Right cardiac atrium (tissue), 5 donors: ENCODE measurements around the gene LRP1. TPM values are rescaled to one million over a fixed set of nuclear protein-coding genes. Genes with fewer than 3 reads are reported as not detected.

Experiments
- ATAC-seq, 2 donors: fragments of 200-7000 bp; cut with Tn5 transposase; one replicate each; pipeline versions ENCODE4 v1.8.0 to v1.9.1; 2020; ENCODE audit warnings: moderate library complexity in 2 of 2, mild to moderate bottlenecking in 1 of 2
- DNase-seq, 3 donors: peaks; one replicate each; pipeline ENCODE4 v3.0.0-alpha.2; 2020
- H3K27ac ChIP-seq: one replicate; pipeline ENCODE4 v1.5.1; 2013; ENCODE audit warnings: mild to moderate bottlenecking, low read length, control low read depth, moderate library complexity
- H3K27me3 ChIP-seq: one replicate; pipeline ENCODE4 v1.6.1; 2013; ENCODE audit not compliant: control insufficient read depth, insufficient read depth
- H3K4me1 ChIP-seq: one replicate; pipeline ENCODE4 v1.6.1; 2013; ENCODE audit warnings: low read length; ENCODE audit not compliant: control insufficient read depth, insufficient read depth
- H3K4me3 ChIP-seq: one replicate; pipeline ENCODE4 v1.5.1; 2013; ENCODE audit warnings: low read length, control low read depth
- H3K9me3 ChIP-seq: one replicate; pipeline ENCODE4 v1.6.1; 2013; ENCODE audit warnings: low read length; ENCODE audit not compliant: control insufficient read depth
- WGBS: extraction: QIAGEN DNeasy Blood & Tissue Kit; methylation state at CpG from one replicate; pipeline ENCODE4 v1.1.7; 2013; 5-methylcytosine and 5-hydroxymethylcytosine counted together
- intact Hi-C, 4 donors: fragments of 100-400 bp; cut with DNase I; formaldehyde crosslinking; loops; one replicate each; pipeline versions ENCODE4 v1.11.0 to v1.14.0; 2022 to 2023
- polyA plus RNA-seq: library from polyadenylated mRNA; stranded (reverse); fragments of 200-250 nt; gene quantifications from one replicate; pipeline ENCODE4 v1.2.3, GENCODE V29; 2013
- total RNA-seq, 4 donors: library from RNA; stranded (reverse); fragmentation: NEBNext Ultra II Directional; extraction: Animal tissue kit (Norgen Biotek cat#: 25700); gene quantifications; one replicate each; pipeline ENCODE4 v1.2.1, GENCODE V29; 2021
- donor health status: healthy with polysubstance abuse.
- donor health status: DM: no; HTN: yes; CAD: no.
- donor health status: DM: no; HTN: no; CAD: no.
- donor health status: DM: no; HTN: yes; CAD: no; lungs with severe emphysema.
- donor health status: DM: yes; HTN: yes; CAD: no.

LRP1 gene
- total and polyA plus RNA-seq, 5 donors: 55.0 to 181 (median 140) TPM

- intact Hi-C loops: loop anchor here in 1 of 4 donors (10.0 kb wide), 1 partner anchor 121 kb away; no protein-coding TSS in a partner anchor
- 86% methylated on average over 12 of the region's 12 CpGs for WGBS
- DNase-seq: no peak
- H3K4me1 ChIP-seq: no peaks in the 10 kb centered on the region
- no peaks in the 10 kb centered on the region for H3K9me3 ChIP-seq
- no peak overlapping the region for H3K27ac ChIP-seq
- no peak for ATAC-seq
- H3K4me3 ChIP-seq: no peak overlapping the region
- no peaks in the 10 kb centered on the region for H3K27me3 ChIP-seq
These were observed 57.7 kb downstream of the LRP1 start for GRCh38 chr12:57185906-57186508.

GRCh38 chr12:57187222-57188089, 59.2 kb downstream of the LRP1 start:
- Histone ChIP-seq H3K27me3 (no peaks in the 10 kb centered on the region), H3K4me3 (no peak overlapping the region), H3K4me1 (no peaks in the 10 kb centered on the region), H3K27ac (no peak overlapping the region), H3K9me3 (no peaks in the 10 kb centered on the region)
- WGBS: 59% methylated on average over 21 of the region's 21 CpGs
- ATAC-seq (no peak), DNase-seq (no peak)
- intact Hi-C loops: loop anchor here in 1 of 4 donors (10.0 kb wide), 1 partner anchor 123 kb away; no protein-coding TSS in a partner anchor

- ATAC-seq (no peak), DNase-seq (no peak)
- intact Hi-C loops: loop anchor here in 1 of 4 donors (10.0 kb wide), 1 partner anchor 123 kb away; no protein-coding TSS in a partner anchor
- Histone ChIP-seq H3K27ac (no peak overlapping the region), H3K27me3 (no peaks in the 10 kb centered on the region), H3K9me3 (no peaks in the 10 kb centered on the region), H3K4me1 (no peaks in the 10 kb centered on the region), H3K4me3 (no peak overlapping the region)
- WGBS: 79% methylated on average over 8 of the region's 8 CpGs
These were observed 59.8 kb downstream of the LRP1 start for GRCh38 chr12:57188090-57188425.

- ATAC-seq (peak; percentile 15 to 39), DNase-seq (peak in 1 of 3 donors; percentile 79)
- 36% methylated on average over 6 of the region's 6 CpGs for WGBS
These were observed 61.8 kb downstream of the LRP1 start for GRCh38 chr12:57190037-57190436.

GRCh38 chr12:57190821-57191220, 62.5 kb downstream of the LRP1 start:
- 92% methylated on average over 23 of the region's 23 CpGs for WGBS

More at GRCh38 chr12:57190037-57190436, 61.8 kb downstream of the LRP1 start:
- H3K27me3 ChIP-seq: no peaks in the 10 kb centered on the region
- intact Hi-C loops: no loop called here
- no peak overlapping the region for H3K4me3 ChIP-seq
- H3K9me3 ChIP-seq: no peaks in the 10 kb centered on the region
- H3K27ac ChIP-seq: no peak overlapping the region
- H3K4me1 ChIP-seq: no peaks in the 10 kb centered on the region

GRCh38 chr12:57191410-57191809, 63.1 kb downstream of the LRP1 start:
- Histone ChIP-seq H3K4me3 (no peak overlapping the region), H3K27ac (no peak overlapping the region), H3K9me3 (no peaks in the 10 kb centered on the region), H3K27me3 (no peaks in the 10 kb centered on the region), H3K4me1 (no peaks in the 10 kb centered on the region)
- WGBS: 84% methylated on average over 11 of the region's 11 CpGs
- no peak for ATAC-seq
- intact Hi-C loops: no loop called here
- no peak for DNase-seq

More at GRCh38 chr12:57190821-57191220, 62.5 kb downstream of the LRP1 start:
- no peaks in the 10 kb centered on the region for H3K4me1 ChIP-seq
- ATAC-seq (no peak), DNase-seq (no peak)
- no peak overlapping the region for H3K4me3 ChIP-seq
- intact Hi-C loops: no loop called here
- H3K27ac ChIP-seq: no peak overlapping the region
- no peaks in the 10 kb centered on the region for H3K27me3 ChIP-seq
- no peaks in the 10 kb centered on the region for H3K9me3 ChIP-seq

- Histone ChIP-seq H3K27ac (no peak overlapping the region), H3K4me1 (no peaks in the 10 kb centered on the region), H3K4me3 (no peak overlapping the region), H3K27me3 (no peaks in the 10 kb centered on the region), H3K9me3 (no peaks in the 10 kb centered on the region)
- WGBS: 84% methylated on average over 16 of the region's 16 CpGs
- ATAC-seq (no peak), DNase-seq (peak in 1 of 3 donors; percentile 46)
- intact Hi-C loops: no loop called here
These were observed 64.6 kb downstream of the LRP1 start for GRCh38 chr12:57192920-57193319.

- peak in 1 of 3 donors; percentile 38 for DNase-seq
- Histone ChIP-seq H3K27ac (no peak overlapping the region), H3K9me3 (no peaks in the 10 kb centered on the region), H3K4me1 (no peaks in the 10 kb centered on the region), H3K4me3 (no peak overlapping the region), H3K27me3 (no peaks in the 10 kb centered on the region)
- intact Hi-C loops: no loop called here
- WGBS: 91% methylated on average over 19 of the region's 19 CpGs
- ATAC-seq: no peak
These were observed 65.5 kb downstream of the LRP1 start for GRCh38 chr12:57193706-57194245.

GRCh38 chr12:57194253-57194652, 66.0 kb downstream of the LRP1 start:
- no peak for ATAC-seq
- 90% methylated on average over 18 of the region's 18 CpGs for WGBS
- H3K9me3 ChIP-seq: no peaks in the 10 kb centered on the region

GRCh38 chr12:57195186-57195585, 66.9 kb downstream of the LRP1 start:
- intact Hi-C loops: no loop called here
- Histone ChIP-seq H3K4me3 (no peak overlapping the region), H3K27ac (no peak overlapping the region), H3K4me1 (no peaks in the 10 kb centered on the region), H3K9me3 (no peaks in the 10 kb centered on the region), H3K27me3 (no peaks in the 10 kb centered on the region)
- 91% methylated on average over 19 of the region's 19 CpGs for WGBS
- DNase-seq: peak in 1 of 3 donors; percentile 47
- no peak for ATAC-seq

More at GRCh38 chr12:57194253-57194652, 66.0 kb downstream of the LRP1 start:
- intact Hi-C loops: no loop called here
- H3K4me1 ChIP-seq: no peaks in the 10 kb centered on the region
- H3K27ac ChIP-seq: no peak overlapping the region
- peak in 1 of 3 donors; percentile 48 for DNase-seq
- no peak overlapping the region for H3K4me3 ChIP-seq
- no peaks in the 10 kb centered on the region for H3K27me3 ChIP-seq
